Measurements from ENCODE around the gene TTC34. TPM values are rescaled to one million over a fixed set of nuclear protein-coding genes. Genes with fewer than 3 reads are reported as not detected.

The TTC34 gene
- total RNA-seq, 3 donors from 2014 or later: 0.16 to 0.88 (median 0.66) TPM

DNA sequence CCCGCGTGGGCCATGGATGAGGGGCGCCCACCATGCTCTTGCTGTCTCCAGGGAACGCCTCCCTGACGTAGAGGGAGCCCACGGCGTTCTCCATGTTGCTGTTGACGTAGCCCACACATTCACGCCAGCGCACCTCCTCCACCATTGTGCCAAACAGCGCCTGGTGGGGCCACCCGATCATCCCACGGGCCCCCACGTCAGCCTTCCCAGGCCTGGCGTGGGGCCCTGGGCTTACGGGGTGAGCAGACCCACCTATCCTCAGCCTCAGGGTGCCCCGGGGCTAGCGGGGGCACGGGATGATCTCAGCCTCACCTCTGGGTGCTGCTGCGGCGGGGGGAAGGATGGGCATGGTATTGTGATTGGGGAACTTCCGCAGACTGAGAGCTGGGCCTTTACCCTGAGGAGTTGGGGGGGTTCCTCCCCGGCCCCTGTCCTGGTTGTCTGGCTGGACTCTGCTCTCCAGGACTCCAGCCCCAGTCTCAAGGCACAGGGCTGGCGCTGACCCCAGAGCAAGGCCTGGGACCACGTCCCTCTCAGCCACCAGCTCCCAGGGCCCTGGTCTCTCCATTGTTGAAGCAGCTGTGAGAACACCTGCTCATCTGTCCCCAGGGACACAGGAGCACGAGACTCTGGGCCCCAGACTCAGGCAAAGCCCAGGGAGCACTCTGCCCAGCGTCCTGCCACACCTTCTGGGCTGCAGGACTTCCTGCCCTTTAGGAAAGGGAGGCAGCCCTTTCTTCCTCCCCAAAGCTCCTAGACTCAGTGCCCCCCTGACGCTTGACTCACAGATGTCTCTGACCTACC is 204.8 kb downstream of the TTC34 start:
- Histone ChIP-seq H3K9me3 (peaks cover 0 to 10% of the 10 kb centered on the region in 2 donors), H3K27ac (no peak overlapping the region), H3K4me1 (no peaks in the 10 kb centered on the region), H3K27me3 (peaks cover 0 to 4% of the 10 kb centered on the region in 2 donors), H3K4me3 (no peak overlapping the region), H3K36me3 (no peaks in the 10 kb centered on the region)
- intact Hi-C loops (cut with DNase I; ENCODE audit: low total_unique reads): no loop called here
- TF ChIP-seq POLR2A (IDR thresholded peaks at IDR 0.05) (no peak), POLR2AphosphoS5 (IDR thresholded peaks at IDR 0.05) (no peak)
- TF ChIP-seq, protein P1, sequence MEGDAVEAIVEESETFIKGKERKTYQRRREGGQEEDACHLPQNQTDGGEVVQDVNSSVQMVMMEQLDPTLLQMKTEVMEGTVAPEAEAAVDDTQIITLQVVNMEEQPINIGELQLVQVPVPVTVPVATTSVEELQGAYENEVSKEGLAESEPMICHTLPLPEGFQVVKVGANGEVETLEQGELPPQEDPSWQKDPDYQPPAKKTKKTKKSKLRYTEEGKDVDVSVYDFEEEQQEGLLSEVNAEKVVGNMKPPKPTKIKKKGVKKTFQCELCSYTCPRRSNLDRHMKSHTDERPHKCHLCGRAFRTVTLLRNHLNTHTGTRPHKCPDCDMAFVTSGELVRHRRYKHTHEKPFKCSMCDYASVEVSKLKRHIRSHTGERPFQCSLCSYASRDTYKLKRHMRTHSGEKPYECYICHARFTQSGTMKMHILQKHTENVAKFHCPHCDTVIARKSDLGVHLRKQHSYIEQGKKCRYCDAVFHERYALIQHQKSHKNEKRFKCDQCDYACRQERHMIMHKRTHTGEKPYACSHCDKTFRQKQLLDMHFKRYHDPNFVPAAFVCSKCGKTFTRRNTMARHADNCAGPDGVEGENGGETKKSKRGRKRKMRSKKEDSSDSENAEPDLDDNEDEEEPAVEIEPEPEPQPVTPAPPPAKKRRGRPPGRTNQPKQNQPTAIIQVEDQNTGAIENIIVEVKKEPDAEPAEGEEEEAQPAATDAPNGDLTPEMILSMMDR (IDR thresholded peaks at IDR 0.05): no peak
- no peak for DNase-seq (ENCODE audit: low spot score in 2 of 2)

DNA sequence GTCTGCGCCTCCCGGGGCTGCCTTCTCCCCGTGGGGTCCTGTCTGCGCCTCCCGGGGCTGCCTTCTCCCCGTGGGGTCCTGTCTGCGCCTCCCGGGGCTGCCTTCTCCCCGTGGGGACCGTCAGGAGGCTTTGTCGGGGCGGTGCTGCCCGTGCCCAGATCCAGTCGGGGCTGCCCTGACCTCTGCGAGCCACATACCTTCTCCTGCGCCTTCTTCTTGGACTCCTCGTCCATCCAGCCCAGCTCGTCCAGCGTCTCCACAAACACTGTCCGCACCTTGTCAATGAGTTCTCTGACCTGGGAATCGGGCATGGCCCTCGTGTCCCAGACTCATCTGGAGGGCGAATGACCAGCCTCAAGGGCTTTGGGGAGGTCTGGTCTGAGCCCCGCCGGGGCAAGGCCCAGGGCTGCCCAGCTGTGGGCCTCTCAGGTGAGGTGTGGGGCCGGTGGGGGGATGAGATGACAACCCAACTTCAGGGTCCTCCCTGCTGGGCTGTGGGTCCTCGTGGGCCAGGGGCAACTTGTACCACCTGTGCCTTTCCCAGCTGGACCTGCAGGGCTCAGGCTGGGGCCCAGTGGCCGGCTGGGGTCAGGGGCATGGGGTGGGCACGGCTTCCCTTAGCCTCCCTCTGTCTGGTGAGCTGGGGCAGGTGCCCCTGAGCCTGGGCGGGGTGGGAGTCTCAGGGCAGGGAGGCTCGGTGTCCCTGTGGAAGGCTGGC is 205.5 kb downstream of the TTC34 start:
- Histone ChIP-seq H3K27me3 (peaks cover 0 to 4% of the 10 kb centered on the region in 2 donors), H3K27ac (no peak overlapping the region), H3K9me3 (peaks cover 0 to 10% of the 10 kb centered on the region in 2 donors), H3K4me3 (no peak overlapping the region), H3K4me1 (no peaks in the 10 kb centered on the region), H3K36me3 (no peaks in the 10 kb centered on the region)
- intact Hi-C loops (cut with DNase I; ENCODE audit: low total_unique reads): no loop called here
- no peak for DNase-seq (ENCODE audit: low spot score in 2 of 2)
- TF ChIP-seq POLR2A (IDR thresholded peaks at IDR 0.05) (no peak), POLR2AphosphoS5 (IDR thresholded peaks at IDR 0.05) (no peak)
- TF ChIP-seq, protein P1 (IDR thresholded peaks at IDR 0.05): no peak

DNA sequence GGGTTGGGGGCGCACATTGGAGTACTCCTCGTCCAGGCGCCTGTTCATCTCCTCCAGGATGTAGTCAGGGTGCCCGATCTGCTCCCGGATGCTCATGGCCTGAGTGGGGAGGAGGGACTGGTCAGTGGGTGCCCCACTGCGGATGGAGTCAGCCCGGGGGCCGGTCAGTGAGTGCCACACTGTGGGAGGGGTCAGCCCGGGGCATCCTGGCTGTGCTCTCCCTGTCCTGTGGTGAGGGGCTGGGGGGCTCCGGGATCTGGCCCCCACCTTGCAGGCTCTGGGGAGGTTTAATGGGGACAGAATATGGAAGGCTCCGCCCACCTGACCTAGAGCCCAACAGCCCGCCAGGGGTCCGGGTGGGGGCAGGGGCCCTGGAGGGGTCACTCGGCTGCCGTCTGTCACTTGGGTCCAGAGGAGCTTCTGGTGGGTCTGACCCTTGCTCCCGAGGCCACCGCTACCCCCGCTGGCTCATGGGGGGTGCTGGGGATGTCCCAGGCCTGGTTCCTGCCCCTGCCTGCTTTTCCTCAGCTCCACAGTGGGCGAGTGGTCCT is 206.2 kb downstream of the TTC34 start:
- intact Hi-C loops (cut with DNase I; ENCODE audit: low total_unique reads): no loop called here
- no peak overlapping the region for H3K27ac ChIP-seq
- no peak overlapping the region for H3K4me3 ChIP-seq
- TF ChIP-seq POLR2A (IDR thresholded peaks at IDR 0.05): no peak
- TF ChIP-seq, protein P1 (IDR thresholded peaks at IDR 0.05): no peak
- TF ChIP-seq POLR2AphosphoS5 (IDR thresholded peaks at IDR 0.05): no peak
- H3K27me3 ChIP-seq: peaks cover 0 to 4% of the 10 kb centered on the region in 2 donors
- peaks cover 0 to 10% of the 10 kb centered on the region in 2 donors for H3K9me3 ChIP-seq
- DNase-seq (ENCODE audit: low spot score in 2 of 2): no peak
- H3K36me3 ChIP-seq: no peaks in the 10 kb centered on the region
- H3K4me1 ChIP-seq: no peaks in the 10 kb centered on the region

DNA sequence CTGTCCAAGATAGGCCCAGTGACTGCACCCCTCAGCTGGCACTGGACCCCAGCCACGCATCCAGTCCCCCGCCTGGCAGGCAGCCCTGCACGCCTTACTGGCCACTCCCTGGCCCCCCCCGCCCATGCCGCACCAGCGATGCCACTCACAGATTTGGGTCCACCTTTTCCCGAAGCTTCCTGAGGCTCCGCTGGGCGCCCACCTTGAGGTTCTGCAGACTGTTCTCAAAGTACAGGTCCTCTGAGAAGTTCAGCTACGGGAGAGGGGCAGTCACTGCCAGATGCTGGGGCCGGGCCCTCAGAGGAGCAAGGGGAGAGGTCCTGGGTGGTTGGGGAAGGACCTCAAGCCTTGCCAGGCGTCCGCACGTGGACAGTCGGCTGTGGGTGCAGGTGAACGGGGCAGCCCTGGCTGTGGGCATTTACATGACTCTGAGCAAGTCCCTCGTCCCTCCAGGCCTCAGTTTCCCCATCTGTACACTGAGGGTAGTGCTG is 206.8 kb downstream of the TTC34 start:
- TF ChIP-seq POLR2A (IDR thresholded peaks at IDR 0.05) (no peak), POLR2AphosphoS5 (IDR thresholded peaks at IDR 0.05) (no peak)
- TF ChIP-seq, protein P1 (IDR thresholded peaks at IDR 0.05): no peak
- Histone ChIP-seq H3K4me1 (no peaks in the 10 kb centered on the region), H3K27me3 (peaks cover 0 to 4% of the 10 kb centered on the region in 2 donors), H3K4me3 (peak overlapping the region in 2 of 3 donors; percentile 25 to 64), H3K9me3 (peaks cover 0 to 10% of the 10 kb centered on the region in 2 donors), H3K36me3 (no peaks in the 10 kb centered on the region), H3K27ac (no peak overlapping the region)
- intact Hi-C loops (cut with DNase I; ENCODE audit: low total_unique reads): no loop called here
- no peak for DNase-seq (ENCODE audit: low spot score in 2 of 2)
